Retinal pigment epithelial cell (primary cell): Measurements from ENCODE around the gene KCNQ5.
A peak's percentile ranks its signal among the peaks of the same experiment; 100 is the strongest.

ENCODE experiments used
- DNase-seq: peaks from one replicate; pipeline ENCODE4 v3.0.0-alpha.2; 2010; ENCODE audit warnings: low read depth
- H3K4me3 ChIP-seq: 2 replicates; pipeline ENCODE4 v1.5.1; 2011; ENCODE audit warnings: mild to moderate bottlenecking, low read length, control low read depth, moderate library complexity
- CTCF ChIP-seq: conservative IDR thresholded peaks from 2 replicates; pipeline ENCODE4 v1.5.1; 2011; ENCODE audit warnings: low read depth, low read length, control low read depth, inconsistent platforms

KCNQ5 gene

GRCh38 chr6:72624557-72625160, 2.8 kb downstream of the KCNQ5 start:
- DNase-seq = no peak
- peak; percentile 85 for TF ChIP-seq CTCF
- H3K4me3 ChIP-seq = no peak overlapping the region

- TF ChIP-seq CTCF = no peak
- H3K4me3 ChIP-seq = no peak overlapping the region
- DNase-seq = no peak
Measured at GRCh38 chr6:72626126-72626525, 4.3 kb downstream of the KCNQ5 start.

- H3K4me3 ChIP-seq = no peak overlapping the region
- no peak for TF ChIP-seq CTCF
- DNase-seq = no peak
Measured at GRCh38 chr6:72627539-72627938, 5.7 kb downstream of the KCNQ5 start.

GRCh38 chr6:72631480-72631879, 9.6 kb downstream of the KCNQ5 start:
- no peak for TF ChIP-seq CTCF
- H3K4me3 ChIP-seq = no peak overlapping the region
- DNase-seq = no peak

GRCh38 chr6:72635636-72636035, 13.8 kb downstream of the KCNQ5 start:
- TF ChIP-seq CTCF = no peak
- no peak for DNase-seq
- H3K4me3 ChIP-seq = no peak overlapping the region

- DNase-seq = no peak
- TF ChIP-seq CTCF = no peak
- H3K4me3 ChIP-seq = no peak overlapping the region
Measured at GRCh38 chr6:72636215-72636614, 14.4 kb downstream of the KCNQ5 start.

- no peak for TF ChIP-seq CTCF
- DNase-seq = no peak
- no peak overlapping the region for H3K4me3 ChIP-seq
Measured at GRCh38 chr6:72636786-72637185, 14.9 kb downstream of the KCNQ5 start.
